Activated T-cell treated with anti-CD3 and anti-CD28 coated beads, Interleukin-2, amount 50 U/mL, for 48 hours (primary cell): ENCODE measurements around the gene CSRP3.

Source experiments
- DNase-seq, 2 experiments: peaks; one replicate each; pipeline ENCODE4 v3.0.0-alpha.2; 2020

The CSRP3 gene

DNA sequence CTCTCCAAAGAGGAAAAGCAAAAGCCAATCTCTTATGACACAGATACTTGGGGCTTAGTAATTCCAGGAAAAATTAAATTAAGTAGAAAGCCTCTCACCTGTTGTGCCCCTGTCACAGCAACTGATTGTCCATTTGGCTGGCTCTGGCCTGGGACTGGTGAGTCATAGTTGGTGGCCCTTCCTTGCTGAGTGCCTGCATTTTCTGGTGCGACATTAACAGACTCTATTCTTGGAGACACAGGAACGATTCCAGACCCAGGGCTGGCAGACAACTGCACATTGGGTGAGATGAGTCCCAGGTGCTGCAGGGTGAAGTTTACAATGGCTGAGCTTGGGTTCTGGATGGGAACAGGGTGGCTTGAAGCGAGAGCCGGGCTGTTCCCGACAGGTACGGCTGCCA lies 23.3 kb upstream of the CSRP3 start:
- no peak for DNase-seq

DNA sequence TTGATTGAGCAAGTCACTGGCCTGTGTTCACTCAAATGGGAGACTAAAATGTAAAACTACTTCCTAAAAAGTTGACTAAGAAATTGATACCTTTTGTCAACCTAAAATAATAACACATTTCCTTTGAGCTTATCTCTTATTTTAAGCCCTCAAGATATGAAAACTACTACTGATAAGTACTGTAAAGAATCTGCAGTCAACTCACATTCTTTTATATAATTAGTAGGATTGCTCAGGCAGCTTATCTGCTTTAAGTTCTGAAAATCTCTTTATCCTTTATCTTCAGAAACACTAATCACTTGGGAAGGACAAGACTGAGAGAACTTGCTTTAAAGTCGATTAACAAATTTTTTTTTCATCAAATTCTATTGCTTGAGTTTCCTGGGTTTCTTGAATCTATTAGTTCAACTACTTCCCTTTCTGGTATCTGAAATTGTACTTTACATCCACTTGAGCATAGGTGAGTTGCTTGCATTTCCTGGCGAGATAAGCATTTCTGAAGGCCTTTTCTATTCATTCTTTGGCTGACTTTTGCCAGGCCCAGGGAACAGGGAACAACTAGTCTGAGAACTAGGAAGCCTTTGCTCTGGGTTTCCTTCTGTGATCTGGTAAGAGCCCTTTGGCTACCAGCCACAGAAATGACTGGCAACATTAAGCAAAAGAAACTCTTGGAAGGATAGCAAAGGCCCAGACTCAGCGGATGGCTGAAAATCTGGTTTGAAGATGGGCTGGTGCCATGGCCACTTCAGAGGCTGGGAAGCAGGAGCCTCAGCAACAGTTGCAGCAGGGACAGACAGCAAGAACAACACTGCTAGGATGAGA lies 19.3 kb upstream of the CSRP3 start:
- DNase-seq = no peak

DNA sequence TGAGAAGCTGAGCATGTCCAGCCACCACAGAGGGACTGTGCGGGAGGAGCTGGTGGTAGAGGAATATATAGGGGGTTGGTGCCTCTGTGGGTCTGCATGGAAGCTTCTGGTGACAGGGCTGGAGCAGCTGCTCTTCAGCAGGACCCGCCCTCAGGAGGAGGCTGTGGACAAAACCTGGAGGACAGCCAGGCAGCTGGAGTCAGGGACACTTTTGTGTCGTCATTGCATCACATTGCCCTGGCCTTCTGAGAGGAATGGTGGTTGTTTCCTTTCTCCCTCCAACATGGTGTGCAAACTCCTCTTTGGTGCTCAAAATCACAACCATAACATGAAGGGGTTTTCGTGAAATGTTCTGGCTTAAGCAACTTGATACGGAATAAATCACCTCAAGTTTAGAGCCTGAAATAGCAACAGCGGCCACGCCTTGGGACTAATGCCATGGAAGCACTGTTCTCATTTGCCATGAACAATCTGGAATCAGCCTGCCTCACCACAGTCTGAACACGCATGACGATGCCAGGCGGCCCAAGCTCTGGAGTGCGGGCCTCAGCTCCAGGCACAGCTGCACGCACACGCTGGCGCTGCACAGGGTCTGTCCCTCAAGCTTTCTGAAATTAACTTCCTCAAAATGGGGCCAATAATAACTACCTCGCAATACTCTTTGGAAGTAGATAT lies 17.1 kb upstream of the CSRP3 start:
- DNase-seq = no peak

DNA sequence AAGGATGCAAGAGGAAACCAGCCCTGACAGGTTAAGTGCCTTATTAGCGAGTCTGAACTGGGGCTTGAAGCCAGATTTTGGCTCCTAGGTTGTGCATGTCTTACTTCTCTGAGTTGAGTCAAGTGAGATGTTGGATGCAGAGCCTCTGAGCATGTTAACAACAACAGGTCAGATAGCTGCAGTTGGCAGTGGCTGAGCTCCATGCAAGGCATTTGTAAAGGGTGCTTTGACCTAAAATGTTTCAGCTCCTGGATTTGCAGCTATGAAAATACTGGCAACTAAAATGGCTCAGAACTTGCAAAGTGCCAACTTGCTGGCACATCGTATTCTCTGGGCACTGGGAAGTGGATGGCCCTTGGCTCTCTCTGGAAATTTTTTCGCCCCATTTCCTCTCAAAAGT lies 16.4 kb upstream of the CSRP3 start:
- no peak for DNase-seq

DNA sequence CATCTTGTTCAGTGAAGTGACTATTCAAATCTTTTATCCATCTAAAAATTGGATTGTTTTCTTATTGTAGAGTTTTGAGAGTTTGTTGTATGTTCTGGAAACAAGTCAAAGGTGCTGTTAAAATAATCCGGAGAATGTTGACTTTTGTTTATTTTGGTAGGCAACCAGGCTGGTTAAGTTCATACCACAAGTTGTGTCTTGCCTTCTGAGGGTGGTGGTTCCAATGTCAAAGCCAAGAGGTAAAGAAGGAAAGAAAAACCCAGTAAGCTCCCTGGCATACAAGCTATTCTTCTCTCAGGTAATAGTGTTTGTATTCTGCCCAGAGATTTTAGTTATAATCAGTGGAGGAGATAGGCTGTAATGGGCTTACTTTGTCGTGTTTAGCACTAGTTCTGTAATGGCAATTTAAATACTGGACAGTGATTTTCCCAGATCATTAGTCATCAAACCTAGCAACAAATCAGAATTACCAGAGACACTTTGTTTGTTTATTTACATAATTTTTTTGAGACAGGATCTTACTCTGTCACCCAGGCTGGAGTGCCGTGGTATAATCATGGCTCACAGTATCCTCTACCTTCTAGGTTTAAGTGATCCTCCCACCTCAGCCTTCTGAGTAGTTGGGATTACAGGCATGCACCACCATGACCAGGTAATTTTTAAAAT lies 15.1 kb upstream of the CSRP3 start:
- DNase-seq = no peak

DNA sequence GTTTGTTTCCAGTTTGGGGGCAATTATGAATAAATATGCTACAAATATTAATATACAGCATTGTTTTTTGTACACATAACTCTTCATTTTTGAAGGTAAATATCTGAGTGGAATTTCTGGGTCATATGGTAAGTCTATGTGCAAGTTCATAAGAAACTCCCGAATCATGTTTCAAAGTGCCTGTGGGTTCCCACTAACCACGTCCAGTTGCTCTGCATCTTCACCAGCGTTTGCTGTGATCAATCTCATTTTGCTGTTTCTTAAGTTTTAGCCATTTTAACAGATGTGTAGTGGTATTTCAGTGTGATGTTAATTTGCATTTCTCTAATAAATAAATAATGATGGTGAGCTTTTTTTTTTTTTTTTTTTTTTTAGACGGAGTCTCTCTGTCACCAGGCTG lies 14.2 kb upstream of the CSRP3 start:
- no peak for DNase-seq

DNA sequence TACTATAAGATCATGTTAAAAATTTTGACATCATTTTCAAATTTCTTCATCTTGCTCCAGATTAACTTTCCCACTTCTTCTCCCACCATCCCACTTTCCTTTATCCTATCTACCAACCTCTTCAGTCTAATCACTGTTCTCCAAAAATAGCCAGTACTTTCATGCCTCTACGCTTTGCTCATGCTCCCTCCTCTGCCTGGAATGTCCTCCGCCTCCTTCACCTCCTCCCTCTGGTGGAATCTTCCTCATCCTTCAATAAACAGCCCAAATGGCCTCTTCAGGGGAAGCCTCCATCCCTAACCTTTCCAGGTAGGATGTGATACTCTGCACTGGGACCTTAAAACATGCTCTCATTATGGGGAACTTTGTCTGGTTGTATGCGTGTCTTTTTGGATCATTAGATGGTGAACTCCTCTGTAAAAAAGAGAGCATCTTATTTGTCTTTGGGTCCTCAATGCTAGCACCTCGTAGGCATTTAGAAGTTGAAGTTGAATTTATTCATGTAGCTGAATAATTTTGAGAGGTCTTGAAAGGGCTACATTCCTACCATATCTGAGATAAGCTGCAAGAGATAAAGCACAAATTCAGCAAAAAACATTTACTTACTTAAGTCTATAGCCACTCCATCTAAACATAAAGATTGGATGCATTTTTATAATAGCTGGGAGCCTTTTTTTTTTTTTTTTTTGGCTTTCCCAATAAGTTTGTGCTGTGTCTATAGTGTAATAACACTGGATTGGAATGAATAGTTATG lies 8.0 kb upstream of the CSRP3 start:
- DNase-seq = no peak

DNA sequence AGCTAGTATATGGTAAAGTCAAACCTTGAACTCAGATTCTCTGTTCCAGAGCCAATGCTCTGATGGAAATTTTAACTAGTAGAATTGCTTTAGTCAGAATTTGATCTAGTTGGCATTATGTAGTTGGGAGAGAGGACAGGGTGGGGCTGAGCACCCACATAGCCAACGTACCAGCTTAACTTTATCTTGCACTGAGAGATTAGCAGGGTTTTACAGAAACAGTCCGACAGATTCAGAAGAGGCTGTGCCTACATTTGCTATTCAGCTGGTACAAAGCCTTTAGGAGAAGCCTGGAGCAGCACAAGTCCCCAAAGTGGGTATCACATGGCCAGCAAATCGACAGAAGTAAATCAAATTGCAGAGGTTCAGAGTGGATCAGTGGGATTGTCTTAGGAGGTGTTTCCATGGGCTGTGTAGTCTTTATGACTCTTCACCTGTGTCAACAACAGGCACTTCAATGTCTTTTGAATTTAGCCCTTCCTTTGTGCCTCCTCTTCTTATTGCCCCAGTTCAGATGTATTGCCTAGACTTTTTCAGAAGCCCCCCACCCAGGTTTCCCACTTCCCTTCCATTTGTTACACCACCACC lies 7.3 kb upstream of the CSRP3 start:
- DNase-seq = no peak

DNA sequence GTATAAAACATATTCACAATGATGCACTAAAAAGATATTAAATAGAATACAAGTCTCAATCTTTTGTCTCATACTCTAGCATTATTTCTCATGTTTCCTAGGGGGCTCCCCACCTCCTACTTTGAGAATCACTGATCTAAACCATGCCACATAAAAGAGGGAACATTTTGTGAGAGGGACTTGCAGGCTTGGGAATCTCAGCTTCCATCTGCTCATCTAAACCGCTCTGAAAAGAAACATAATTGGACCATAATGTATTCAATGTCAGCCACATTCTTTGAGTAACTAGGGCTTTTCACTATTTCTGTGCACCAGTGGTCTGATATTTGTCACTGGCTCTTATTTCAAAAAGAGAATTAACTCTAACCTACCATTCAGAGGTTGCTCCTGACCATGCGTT lies 6.4 kb upstream of the CSRP3 start:
- no peak for DNase-seq

DNA sequence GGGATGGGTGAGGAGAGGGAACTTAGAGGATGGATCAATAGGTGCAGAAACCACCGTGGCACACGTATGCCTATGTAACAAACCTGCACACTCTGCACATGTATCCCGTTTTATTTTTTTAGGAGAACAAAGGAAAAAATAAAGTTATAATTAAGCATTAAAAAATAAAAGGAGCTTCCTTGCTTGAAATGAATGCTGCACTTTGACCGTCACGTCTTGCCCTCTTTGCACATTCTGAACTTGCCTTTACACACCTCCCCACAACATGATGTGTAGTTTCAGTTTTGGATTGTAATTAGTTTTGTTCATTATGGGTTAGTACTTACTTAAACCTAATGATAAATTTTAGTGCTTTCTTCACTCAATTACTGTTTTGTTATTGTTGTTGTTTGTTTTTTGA lies 3.1 kb upstream of the CSRP3 start:
- DNase-seq = no peak

DNA sequence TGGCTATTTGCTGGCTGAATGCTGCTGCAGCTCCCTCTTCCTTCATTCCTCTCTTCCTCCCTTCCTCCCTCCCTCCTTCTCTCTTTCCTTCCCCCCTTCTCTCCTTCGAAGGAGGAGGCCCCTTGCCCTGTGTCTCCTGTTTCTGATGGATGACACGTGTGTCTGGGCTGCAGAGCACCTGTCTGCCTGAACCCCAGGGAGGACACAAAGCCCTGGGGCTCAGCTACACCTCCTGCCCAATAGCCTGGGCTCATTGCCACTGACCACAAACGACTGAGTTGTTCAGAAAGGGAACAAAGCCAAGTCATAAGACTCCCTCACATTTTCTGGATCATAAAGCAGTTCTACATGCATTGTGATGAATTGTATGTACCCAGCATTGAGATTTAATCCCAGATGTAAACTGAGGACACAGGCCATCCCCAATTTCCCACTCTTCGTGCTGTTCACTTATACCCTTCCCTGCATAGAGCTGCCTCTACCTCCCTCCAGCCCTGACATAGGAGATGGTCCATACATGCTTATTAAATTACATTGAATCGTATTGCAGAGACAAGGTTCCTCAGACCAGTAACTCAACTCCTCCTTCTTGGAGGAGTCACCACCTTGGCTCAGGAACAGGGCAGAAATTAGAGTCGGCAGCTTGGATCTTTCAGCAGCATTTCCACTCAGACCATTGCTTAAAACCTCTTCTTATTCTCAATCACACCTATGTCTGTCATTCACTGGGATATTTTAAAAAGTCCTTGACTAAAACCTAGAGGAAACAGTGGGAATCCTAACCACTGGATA lies 1.2 kb downstream of the CSRP3 start:
- no peak for DNase-seq

DNA sequence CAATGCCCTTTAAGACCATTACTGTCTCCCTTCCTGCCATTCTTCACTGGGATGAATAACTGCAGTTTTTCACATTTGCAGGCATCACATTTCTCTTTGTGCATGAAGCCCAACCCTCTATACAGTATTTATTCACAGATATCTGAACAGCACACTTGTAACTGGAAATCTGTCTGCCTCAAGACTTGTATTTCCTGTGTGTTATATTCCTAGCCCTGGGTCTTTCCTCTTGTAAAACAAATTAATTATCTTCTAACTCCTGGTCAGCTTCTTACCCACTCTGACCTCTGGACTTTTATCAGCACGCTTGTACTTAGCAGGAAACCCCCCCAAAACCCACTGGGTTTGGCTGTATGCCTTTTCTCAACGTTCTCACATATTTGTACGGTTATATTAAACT lies 2.0 kb downstream of the CSRP3 start:
- no peak for DNase-seq

DNA sequence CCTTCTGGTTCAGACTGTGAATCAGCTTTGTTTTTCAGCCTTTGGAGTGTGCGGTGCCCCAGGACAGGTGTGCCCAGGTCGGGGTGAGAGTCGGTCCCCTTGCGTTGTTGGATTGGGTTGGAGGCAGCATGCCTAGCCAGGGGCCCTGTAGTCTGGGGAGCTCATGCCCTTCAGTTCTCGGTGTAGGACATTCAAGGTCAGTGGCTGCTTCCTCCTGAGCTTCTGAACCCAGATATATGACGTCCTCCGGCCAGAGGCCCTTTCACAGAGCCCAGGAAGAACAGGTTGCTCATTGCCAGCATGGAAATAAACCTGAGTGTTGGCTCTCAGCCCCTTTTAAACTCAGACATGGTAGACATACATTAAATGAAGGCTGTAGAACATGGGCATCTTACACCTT lies 2.7 kb downstream of the CSRP3 start:
- DNase-seq = no peak

DNA sequence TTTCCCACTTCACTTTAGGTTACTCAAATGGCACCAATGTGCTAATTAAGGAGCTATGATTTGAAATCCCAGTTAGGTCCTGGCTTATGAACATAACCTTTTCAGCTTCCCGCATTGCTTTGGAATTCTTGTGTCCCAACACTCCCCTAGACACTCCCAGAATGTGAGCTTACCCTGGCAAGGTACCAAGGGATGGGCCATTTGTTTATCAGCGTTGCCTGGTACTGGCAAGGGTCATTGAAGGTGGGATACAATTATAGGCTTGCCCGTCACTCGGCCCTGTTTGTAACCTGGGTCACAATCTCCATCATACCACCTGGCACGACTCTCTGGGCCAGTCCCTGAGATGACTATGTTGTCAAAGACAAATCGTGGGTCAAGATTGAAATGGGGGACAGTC lies 5.4 kb downstream of the CSRP3 start:
- no peak for DNase-seq

DNA sequence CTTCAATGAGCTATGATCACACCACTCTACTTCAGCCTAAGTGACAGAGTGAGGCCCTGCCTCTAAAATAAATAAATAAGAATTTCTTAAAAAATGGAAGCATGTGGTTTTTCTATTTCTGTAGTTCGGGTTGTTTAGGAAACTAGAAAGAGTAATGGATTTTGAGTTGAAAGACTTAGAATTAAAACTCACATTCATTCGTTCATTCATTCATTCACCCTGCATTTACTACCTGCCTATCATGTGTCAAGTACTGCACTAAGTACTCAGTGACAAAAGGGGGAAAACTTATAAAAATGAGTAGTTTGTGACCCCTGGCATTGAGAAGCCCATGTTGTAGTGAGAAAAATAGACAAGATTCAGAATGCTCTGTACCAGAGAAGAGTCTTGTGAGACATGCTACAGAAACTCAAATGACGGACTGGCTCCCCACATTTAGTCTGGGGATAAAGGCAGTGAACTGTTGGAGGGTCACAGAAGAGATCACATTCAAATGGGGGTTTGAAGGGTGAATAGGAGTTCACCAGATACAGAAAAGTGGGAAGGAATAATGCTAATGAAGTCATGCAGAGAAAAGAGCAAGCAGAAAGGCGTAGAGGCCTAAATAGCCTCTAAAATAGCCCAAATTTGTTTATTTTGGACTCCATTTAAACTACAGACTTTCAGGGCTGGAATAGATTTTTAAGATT lies 7.0 kb downstream of the CSRP3 start:
- DNase-seq = no peak

DNA sequence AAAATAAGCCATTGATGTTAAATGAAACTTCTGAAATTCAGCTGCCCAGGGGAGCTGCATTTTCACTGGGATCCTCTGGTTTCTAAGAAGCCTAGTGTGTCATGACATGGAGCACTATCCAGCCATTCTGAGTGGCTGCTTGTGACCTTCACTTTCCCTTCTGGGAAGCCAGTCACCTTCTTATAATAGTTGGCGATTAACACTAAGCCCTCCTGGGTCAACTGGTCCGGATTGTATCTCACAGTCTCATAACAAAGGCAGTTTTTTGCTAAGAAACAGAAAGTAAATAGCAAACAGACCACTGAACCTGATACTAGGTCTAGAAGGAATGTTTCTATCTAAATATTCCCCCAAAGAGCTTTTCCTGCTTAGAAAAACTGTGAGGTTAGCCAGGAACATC lies 7.9 kb downstream of the CSRP3 start:
- no peak for DNase-seq

DNA sequence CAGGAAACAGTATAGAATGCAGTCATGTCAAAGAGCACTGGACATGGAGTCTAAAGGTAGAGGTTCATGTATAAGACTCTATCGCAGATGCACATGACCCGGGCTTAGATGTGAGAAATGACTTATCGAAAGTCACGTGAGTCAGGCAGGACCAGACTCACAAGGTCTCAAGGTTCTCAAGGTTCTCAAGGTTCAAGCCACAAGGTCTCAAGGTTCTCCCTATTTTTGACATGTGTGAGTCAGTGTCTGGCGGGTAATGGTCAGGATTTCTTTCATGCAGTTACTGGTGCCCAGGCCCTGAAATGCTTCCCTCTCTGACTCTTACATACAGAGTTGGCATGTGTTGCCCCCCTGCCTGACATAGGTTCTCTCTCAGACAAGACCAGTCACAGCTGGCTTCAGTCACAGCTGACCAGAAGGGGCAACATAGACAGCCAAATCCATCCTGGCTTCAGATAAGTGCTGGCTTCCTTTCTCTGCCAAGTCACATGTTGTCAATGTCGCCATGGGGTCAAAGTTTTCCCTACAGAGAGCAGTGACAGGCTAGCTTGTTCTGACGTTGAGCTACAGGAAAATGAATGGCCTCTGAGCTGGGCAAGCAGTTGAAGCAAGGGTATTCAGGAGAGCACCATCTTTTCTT lies 10.1 kb downstream of the CSRP3 start:
- DNase-seq = no peak

DNA sequence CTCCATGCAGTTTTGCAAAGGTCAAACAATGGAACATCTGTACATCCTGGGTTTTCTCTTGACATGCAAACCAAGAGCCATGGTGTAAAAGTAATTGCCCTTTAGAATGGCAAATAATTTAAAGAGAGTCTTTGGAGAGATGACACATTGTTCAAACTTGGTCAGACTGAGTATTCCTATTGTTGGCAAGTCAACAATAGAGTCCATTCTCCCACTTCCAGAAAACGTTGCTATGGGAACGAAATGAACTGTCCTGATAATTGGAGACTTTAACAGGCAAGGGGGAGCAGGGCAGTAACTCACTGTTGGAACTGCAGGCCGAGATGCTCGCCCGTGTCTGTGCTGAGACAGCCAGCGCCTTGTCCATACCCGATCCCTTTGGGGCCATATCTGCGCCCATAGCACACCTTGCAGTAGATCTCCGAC lies 13.9 kb downstream of the CSRP3 start:
- DNase-seq = no peak

DNA sequence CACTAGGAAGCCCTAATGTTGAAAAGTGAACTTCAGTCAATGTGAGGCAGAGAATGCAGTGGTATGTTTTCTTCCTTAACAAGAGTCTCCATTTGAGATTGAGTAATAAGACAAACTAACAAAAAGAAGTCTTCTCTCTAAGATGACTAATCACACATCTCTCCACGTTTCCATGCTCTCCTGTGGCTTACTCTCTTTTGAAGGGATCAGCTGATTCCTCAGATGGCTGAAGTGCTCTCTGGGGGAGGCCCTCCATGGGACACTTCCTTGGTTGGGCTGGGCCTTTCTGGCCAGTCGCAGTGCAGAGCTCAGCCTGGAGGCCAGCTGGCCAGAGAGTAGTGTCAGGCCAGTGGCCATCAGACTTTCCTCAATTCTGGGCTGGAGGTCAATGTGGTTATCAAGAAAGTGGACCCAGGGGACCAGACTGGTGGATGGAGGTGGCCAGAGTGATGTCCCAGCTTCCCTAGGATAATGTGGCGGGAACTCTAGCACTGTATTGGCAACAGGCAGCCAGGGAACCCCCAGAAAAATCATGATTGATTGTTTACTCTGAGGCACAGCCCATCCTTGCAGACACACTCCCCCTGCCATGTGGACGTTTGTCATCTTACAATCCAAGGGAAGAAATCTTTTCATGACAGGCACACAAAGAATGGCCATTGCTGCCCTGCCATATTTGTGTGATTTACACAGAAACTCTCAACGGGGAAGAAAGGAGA lies 14.5 kb downstream of the CSRP3 start:
- DNase-seq = no peak

DNA sequence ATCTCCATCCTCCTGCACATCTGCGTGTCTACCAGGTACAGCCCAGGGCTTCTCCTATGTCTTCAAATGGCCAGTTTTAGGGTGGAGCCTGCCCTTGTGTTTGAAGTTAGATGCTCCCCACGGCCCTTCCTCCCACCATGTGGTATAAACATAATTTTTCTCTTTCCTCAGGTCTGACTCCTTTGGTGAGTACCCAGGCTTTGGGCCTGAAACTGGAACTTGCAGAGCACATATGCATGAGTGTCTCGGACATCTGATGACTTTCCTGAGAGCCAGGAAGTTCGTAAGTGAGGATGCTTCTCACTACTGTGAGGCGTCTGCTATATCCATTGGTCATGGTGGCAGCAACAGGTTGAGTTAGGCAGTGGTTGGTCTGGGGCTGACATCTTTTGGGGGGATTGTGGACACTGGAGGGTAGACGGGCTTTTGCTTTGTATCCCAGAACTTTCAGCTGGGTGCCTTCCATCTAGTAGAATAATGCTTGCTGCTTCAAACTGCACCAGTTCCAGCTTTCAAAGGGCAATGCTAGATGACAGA lies 16.2 kb downstream of the CSRP3 start:
- DNase-seq = no peak
